Tibial nerve (tissue), 4 donors: Measurements from ENCODE around the gene CDK5. TPM values are rescaled to one million over a fixed set of nuclear protein-coding genes. Genes with fewer than 3 reads are reported as not detected.

Experiments
- DNase-seq, 2 donors: peaks; one replicate each; pipeline ENCODE4 v3.0.0-alpha.2; 2019; ENCODE audit warnings: low spot score in 2 of 2
- H3K27ac ChIP-seq, 4 donors: fragments of 200-600 bp; sonication (generic) in 3 of 4; one replicate each; pipeline ENCODE4 v1.5.1; 2017 to 2019; ENCODE audit warnings: mild to moderate bottlenecking in 1 of 4
- H3K27me3 ChIP-seq, 2 donors: fragments of 200-600 bp; sonication (generic) in 1 of 2; one replicate each; pipeline versions ENCODE4 v1.5.1 to v1.6.0; 2017 to 2019
- H3K36me3 ChIP-seq, 3 donors: fragments of 200-600 bp; sonication (generic); one replicate each; pipeline ENCODE4 v1.5.1; 2018 to 2019
- H3K4me1 ChIP-seq, 4 donors: fragments of 200-600 bp; sonication (generic) in 3 of 4; one replicate each; pipeline ENCODE4 v1.5.1; 2017 to 2019
- H3K4me3 ChIP-seq, 4 donors: fragments of 200-600 bp; sonication (generic) in 3 of 4; one replicate each; pipeline ENCODE4 v1.5.1; 2017 to 2019; ENCODE audit warnings: mild to moderate bottlenecking in 1 of 4, moderate library complexity in 1 of 4
- H3K9me3 ChIP-seq, 4 donors: fragments of 200-600 bp; sonication (generic) in 3 of 4; one replicate each; pipeline ENCODE4 v1.5.1; 2017 to 2019
- EP300 ChIP-seq, 2 donors: sonication (generic); formaldehyde crosslinking; IDR thresholded peaks; one replicate each; pipeline ENCODE4 v1.6.1; 2017; ENCODE audit warnings: antibody characterized with exemption in 2 of 2, mild to moderate bottlenecking in 1 of 2
- POLR2A ChIP-seq, 2 donors: fragments of 450-650 bp; IDR thresholded peaks; one replicate each; pipeline ENCODE4 v1.6.1; 2017; ENCODE audit warnings: antibody characterized with exemption in 2 of 2, mild to moderate bottlenecking in 2 of 2, moderate library complexity in 2 of 2
- WGBS, 2 donors: methylation state at CpG; one replicate each; pipeline ENCODE4 v1.1.5; 2018; 5-methylcytosine and 5-hydroxymethylcytosine counted together
- total RNA-seq, 4 donors: library from RNA; depleted of rRNA; stranded (reverse); fragments of >200 nt; gene quantifications; one replicate each; pipeline ENCODE4 v1.1.0, GENCODE V29; 2016
- TF ChIP-seq, protein P1 (sequence below), 5 experiments: fragments of 200-600 bp in 3 of 5; fragments of 450-650 bp in 2 of 5; sonication (generic) in 3 of 5; IDR thresholded peaks; one replicate each; pipeline ENCODE4 v1.5.1; 2016 to 2019; ENCODE audit warnings: antibody characterized with exemption in 5 of 5, mild to moderate bottlenecking in 3 of 5, moderate library complexity in 2 of 5

Gene CDK5
- total RNA-seq, 4 donors from 2014 or later: 3.6 to 13.1 (median 7.1) TPM

DNA sequence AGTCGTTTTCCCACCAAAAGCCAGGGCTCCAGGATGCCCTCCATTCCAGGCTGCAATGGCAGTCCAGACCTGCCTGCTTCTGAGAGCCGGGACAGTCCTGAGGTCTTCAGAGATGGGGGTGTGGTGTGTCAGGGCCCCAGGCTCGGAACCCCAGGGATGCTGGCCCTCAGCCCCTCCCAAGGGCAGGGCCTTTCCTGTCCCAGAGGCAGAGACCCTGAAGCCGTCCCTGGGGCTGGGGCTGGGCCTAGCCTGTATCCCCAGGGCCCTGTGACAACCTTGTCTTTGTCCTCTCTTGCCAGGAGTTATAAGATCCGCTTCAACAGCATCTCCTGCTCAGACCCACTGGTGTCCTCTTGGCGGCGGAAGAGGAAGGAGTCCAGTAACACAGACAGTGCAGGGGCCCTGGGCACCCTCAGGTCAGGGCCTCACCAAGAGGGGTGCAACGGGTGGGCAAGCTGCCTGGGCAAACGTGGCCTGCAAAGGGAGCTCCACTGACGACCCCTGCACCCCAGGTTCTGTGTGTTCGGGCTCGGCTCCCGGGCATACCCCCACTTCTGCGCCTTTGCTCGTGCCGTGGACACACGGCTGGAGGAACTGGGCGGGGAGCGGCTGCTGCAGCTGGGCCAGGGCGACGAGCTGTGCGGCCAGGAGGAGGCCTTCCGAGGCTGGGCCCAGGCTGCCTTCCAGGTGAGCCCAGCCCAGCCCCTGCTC lies 51.0 kb downstream of the CDK5 start:
- no peak for DNase-seq
- WGBS, 2 donors: 82 to 83% methylated on average over 16 to 23 of the region's 23 CpGs
- no peak for TF ChIP-seq POLR2A (IDR thresholded peaks at IDR 0.05)
- TF ChIP-seq, protein P1, sequence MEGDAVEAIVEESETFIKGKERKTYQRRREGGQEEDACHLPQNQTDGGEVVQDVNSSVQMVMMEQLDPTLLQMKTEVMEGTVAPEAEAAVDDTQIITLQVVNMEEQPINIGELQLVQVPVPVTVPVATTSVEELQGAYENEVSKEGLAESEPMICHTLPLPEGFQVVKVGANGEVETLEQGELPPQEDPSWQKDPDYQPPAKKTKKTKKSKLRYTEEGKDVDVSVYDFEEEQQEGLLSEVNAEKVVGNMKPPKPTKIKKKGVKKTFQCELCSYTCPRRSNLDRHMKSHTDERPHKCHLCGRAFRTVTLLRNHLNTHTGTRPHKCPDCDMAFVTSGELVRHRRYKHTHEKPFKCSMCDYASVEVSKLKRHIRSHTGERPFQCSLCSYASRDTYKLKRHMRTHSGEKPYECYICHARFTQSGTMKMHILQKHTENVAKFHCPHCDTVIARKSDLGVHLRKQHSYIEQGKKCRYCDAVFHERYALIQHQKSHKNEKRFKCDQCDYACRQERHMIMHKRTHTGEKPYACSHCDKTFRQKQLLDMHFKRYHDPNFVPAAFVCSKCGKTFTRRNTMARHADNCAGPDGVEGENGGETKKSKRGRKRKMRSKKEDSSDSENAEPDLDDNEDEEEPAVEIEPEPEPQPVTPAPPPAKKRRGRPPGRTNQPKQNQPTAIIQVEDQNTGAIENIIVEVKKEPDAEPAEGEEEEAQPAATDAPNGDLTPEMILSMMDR (IDR thresholded peaks at IDR 0.05): no peak
- TF ChIP-seq EP300 (IDR thresholded peaks at IDR 0.05): no peak
- no peak overlapping the region for H3K4me3 ChIP-seq
- no peaks in the 10 kb centered on the region for H3K36me3 ChIP-seq
- peaks cover 0 to 49% of the 10 kb centered on the region in 2 donors for H3K27me3 ChIP-seq
- H3K4me1 ChIP-seq: peaks cover 0 to 27% (median 1%) of the 10 kb centered on the region in 4 donors
- no peak overlapping the region for H3K27ac ChIP-seq
- no peaks in the 10 kb centered on the region for H3K9me3 ChIP-seq

DNA sequence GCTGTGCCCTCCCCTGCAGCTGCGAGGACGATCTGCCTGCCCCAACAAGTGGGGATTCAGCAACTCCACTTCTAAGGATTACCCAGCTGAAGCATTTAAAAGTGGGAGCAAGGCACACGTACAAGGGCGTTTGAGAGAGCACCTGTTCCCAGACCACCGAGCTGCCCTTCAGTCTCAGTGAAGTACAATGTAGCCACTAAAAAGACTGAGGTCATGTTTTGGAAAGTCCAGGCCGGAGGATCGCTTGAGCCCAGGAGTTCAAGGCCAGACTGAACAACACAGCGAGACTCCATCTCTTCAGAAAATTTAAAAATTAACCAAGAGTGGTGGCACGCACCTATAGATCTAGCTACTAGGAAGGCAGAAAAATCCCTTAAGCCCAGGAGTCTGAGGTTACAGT lies 52.1 kb downstream of the CDK5 start:
- WGBS, 2 donors: 73 to 80% methylated on average over 9 of the region's 9 CpGs
- peaks cover 0 to 49% of the 10 kb centered on the region in 2 donors for H3K27me3 ChIP-seq
- no peak overlapping the region for H3K4me3 ChIP-seq
- H3K27ac ChIP-seq: no peak overlapping the region
- no peaks in the 10 kb centered on the region for H3K9me3 ChIP-seq
- DNase-seq: no peak
- peaks cover 0 to 26% (median 1%) of the 10 kb centered on the region in 4 donors for H3K4me1 ChIP-seq
- TF ChIP-seq EP300 (IDR thresholded peaks at IDR 0.05) (no peak), POLR2A (IDR thresholded peaks at IDR 0.05) (no peak)
- TF ChIP-seq, protein P1 (IDR thresholded peaks at IDR 0.05): no peak
- H3K36me3 ChIP-seq: no peaks in the 10 kb centered on the region

Other genes starting within 250 kb of the CDK5 start
- gene AOC1, start 205.4 kb downstream of the CDK5 start, total RNA-seq: not detected
- 1 to 10 TPM; 1.5 to 9.0 (median 2.4) TPM for gene KCNH2, start 79.6 kb downstream of the CDK5 start, total RNA-seq
- gene NOS3, start 66.9 kb downstream of the CDK5 start, total RNA-seq: 10 to 100 TPM; 20.3 to 38.1 (median 23.8) TPM
- not detected for gene ATG9B, start 33.4 kb downstream of the CDK5 start, total RNA-seq
- 10 to 100 TPM; 21.0 to 49.0 (median 31.6) TPM for gene ABCB8, start 29.4 kb downstream of the CDK5 start, total RNA-seq
- 1 to 10 TPM; 1.7 to 6.0 (median 4.0) TPM for gene ASIC3, start 9.4 kb downstream of the CDK5 start, total RNA-seq
- gene SLC4A2, start 1.7 kb upstream of the CDK5 start, total RNA-seq: 100 to 1,000 TPM in 1 of 4 donors, 10 to 100 TPM in 3; 74.3 to 111 (median 91.4) TPM
- 100 to 1,000 TPM in 1 of 4 donors, 10 to 100 TPM in 3; 69.9 to 139 (median 79.7) TPM for gene FASTK, start 22.9 kb upstream of the CDK5 start, total RNA-seq
- gene TMUB1, start 25.6 kb upstream of the CDK5 start, total RNA-seq: 10 to 100 TPM; 24.3 to 61.5 (median 33.8) TPM
- 100 to 1,000 TPM in 2 of 4 donors, 10 to 100 TPM in 2; 40.0 to 114 (median 87.2) TPM for gene AGAP3, start 28.6 kb upstream of the CDK5 start, total RNA-seq
- not detected for gene GBX1, start 109.8 kb upstream of the CDK5 start, total RNA-seq
- gene ASB10, start 129.4 kb upstream of the CDK5 start, total RNA-seq: not detected
- gene H2BK1, start 152.6 kb upstream of the CDK5 start, total RNA-seq: not detected
- gene ABCF2, start 169.3 kb upstream of the CDK5 start, total RNA-seq: 10 to 100 TPM; 34.3 to 72.9 (median 34.9) TPM
- gene CHPF2, start 174.6 kb upstream of the CDK5 start, total RNA-seq: 10 to 100 TPM; 34.5 to 58.5 (median 40.2) TPM
- gene SMARCD3, start 190.8 kb upstream of the CDK5 start, total RNA-seq: 10 to 100 TPM; 55.5 to 97.2 (median 77.3) TPM